ENCODE results near the gene RAB4A. TPM values are rescaled to one million over a fixed set of nuclear protein-coding genes. Genes with fewer than 3 reads are reported as not detected.

The RAB4A gene
- total and polyA plus RNA-seq, 9 of the 15 experiments (the other 6 are each of a cell fraction or from before 2014, with no cell fraction given): 8.3 to 61.0 (median 26.7) TPM

DNA sequence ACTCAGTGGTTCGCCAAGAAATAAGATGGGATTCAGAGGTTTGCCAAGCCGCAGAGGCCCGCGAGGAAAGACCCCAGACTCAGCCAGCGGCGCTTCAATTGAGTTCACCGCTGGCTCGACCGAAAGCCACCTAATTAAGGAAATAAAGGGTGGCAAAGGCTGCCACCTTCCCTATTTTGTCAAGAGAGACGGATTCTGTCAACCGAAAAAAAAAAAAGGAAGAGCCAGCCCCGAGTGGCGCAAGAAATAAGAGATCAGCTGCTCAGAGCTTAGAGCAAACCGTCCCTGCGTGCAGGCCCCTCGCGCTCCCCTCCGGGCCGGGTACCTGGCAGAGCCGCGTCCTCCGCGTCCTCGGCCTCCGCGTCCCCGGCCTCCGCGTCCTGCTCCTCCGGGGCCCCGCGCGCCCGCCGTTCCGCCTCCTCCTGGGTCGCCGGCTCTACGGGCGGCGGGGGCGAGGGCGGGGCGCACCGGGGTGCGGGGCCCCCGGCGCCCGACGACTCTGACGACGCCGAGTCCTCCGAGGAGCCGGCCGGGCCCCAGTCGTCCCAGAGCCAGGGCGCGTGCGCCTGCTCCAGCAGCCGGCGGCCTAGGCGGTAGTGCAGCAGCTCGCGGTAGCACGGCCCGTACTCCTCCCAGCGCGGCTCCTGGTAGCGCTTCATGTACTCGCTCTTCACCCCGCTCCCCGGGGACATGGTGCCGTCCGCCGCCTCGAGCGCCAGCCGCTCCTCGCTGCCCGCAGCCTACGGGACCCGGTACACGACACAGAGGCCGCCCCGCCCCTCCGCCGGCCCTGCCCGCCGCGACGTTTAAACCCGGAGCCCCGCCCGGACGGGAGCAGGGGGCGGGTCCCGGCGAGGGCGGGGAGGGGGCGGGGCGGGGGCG lies 71.1 kb downstream of the RAB4A start (continued):
- TF ChIP-seq PRDM10 (IDR thresholded peaks at IDR 0.05; ENCODE audit: partially characterized antibody) (no peak), HCFC1 (IDR thresholded peaks at IDR 0.05; ENCODE audit: low read depth, low read length) (no peak), PHB2 (IDR thresholded peaks at IDR 0.05; ENCODE audit: low read depth) (no peak), MIER1 (IDR thresholded peaks at IDR 0.05; ENCODE audit: low read depth) (no peak), ZNF133 (CRISPR knock-in tag; IDR thresholded peaks at IDR 0.05) (no peak), FUS (optimal IDR thresholded peaks at IDR 0.05; ENCODE audit: low read depth, low read length) (no peak)
- TF ChIP-seq, protein P1, sequence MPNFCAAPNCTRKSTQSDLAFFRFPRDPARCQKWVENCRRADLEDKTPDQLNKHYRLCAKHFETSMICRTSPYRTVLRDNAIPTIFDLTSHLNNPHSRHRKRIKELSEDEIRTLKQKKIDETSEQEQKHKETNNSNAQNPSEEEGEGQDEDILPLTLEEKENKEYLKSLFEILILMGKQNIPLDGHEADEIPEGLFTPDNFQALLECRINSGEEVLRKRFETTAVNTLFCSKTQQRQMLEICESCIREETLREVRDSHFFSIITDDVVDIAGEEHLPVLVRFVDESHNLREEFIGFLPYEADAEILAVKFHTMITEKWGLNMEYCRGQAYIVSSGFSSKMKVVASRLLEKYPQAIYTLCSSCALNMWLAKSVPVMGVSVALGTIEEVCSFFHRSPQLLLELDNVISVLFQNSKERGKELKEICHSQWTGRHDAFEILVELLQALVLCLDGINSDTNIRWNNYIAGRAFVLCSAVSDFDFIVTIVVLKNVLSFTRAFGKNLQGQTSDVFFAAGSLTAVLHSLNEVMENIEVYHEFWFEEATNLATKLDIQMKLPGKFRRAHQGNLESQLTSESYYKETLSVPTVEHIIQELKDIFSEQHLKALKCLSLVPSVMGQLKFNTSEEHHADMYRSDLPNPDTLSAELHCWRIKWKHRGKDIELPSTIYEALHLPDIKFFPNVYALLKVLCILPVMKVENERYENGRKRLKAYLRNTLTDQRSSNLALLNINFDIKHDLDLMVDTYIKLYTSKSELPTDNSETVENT (CRISPR knock-in tag; IDR thresholded peaks at IDR 0.05): no peak
